HG03097 (cell line): ENCODE measurements around the gene CFH.
A peak's percentile ranks its signal among the peaks of the same experiment; 100 is the strongest.
"Not testable (repeated sequence)": the region's sequence is repeated elsewhere in the genome, so short reads cannot be mapped to it uniquely, and the experiment has no call there.

Experiments
- ATAC-seq: cut with Tn5 transposase; IDR thresholded peaks from one replicate; pipeline ENCODE4 v1.9.1; 2021; ENCODE audit not compliant: unreplicated experiment, low FRiP score

Gene CFH

DNA sequence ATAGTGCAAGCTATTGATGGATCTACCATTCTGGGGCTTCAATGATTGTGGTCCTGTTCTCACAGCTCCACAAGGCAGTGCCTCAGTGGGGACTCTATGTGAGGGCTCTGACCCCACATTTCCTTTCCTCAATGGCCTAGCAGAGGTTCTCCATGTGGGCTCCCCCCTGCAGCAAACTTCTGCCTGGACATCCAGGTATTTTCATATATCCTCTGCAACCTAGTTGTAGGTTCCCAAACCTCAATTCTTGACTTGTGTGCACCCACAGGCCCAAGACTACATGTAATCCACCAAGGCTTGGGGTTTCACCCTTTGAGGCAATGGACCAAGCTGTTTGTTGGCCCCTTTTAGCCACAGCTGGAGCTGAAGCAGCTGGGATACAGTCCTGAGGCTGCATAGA is 86.9 kb downstream of the CFH start:
- ATAC-seq: no peak

DNA sequence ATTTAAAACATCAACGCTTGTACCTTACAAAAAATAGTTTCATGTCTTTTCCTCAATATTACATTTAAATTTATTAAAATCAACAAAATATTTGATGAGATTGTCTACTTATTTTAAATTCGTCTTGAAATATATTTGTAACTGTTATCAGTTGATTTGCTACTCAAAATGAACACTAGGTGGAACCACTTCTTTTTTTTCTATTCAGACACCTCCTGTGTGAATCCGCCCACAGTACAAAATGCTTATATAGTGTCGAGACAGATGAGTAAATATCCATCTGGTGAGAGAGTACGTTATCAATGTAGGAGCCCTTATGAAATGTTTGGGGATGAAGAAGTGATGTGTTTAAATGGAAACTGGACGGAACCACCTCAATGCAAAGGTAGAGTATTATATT is 91.4 kb downstream of the CFH start:
- peak; percentile 71 for ATAC-seq

DNA sequence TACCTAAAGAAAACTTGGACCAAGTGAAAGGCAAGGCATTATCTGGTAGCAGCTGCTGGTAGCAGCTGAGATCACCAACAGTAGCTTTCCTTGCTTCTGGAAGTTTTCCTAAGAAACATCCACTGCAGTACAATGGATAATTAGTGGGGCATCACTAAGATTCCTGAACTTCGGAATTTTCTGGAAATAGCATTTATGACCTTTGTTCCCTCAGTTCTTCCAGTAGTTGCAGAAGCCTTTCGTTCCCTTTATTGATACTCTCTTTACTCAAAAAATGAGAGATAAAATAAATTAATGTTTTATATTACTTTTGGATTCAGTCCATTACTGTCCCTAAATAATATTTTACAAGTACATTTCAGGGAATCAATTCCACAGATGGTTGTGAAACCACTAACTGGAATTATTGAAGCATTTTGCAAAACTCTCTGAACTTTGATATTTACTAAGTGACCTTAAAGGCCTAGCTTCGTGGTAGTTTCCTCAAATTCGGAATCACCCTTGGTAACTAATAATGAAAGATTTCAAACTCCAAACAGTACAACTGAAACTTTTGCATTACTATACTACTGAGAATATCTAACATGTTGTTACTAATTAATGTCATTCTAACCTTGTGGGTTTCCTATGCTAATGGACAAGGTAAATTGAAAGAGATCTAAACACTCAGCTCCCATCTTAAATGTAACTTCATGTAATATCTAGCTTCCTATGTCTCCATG is 113.3 kb downstream of the CFH start:
- ATAC-seq: not testable (repeated sequence)

DNA sequence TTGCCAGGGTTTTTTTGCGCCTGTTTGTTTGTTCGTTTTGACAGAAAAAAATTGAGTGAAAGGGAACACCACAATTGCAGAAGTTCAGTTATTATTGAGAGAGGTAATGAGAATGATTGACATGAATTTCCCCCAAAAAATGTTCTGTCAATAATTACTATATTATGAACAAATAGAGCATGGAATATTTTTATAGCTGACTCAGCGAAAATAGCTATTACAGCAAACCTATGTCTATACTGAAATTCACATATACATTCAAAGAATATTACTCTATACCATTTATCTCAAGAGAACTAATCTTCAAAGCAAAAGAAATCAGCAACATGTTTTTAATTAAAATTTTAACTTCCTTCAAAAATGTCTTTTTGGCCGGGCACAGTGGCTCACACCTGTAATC is 118.0 kb downstream of the CFH start:
- ATAC-seq: not testable (repeated sequence)

DNA sequence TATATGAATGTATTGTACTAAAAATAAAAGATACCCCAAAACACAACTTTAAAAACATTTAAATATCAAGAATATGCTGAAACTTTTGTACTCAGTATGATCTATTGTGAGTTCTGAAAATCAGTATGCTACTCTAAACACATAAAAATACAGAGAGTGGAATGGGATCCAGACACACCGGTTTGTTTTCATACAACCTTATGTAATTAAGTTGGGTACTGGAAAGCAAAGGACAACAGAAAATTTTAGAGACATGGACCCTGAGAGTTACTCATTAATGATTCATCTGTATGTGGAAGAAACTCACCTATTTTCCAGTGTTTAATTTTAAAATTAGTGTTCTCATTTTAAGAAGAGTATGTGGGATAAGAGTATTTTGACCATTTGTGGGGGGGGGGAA is 121.9 kb downstream of the CFH start:
- no peak for ATAC-seq

DNA sequence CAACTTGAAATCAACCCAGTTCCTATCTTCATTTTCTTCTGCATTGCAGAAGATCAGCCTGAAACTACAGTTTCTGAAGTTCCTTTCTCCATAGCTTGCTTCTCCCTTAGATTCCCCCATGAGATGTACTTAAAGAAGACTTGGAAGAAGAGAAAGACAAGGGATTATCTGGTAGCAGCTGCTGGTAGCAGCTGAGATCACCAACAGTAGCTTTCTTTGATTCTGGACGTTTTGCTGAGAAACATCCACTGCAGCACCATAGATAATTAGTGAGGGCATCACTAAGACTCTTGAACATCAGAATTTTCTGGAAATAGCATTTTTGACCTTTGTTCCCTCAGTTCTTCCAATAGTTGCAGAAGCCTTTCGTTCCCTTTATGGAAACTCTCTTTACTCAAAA is 122.3 kb downstream of the CFH start:
- no peak for ATAC-seq

DNA sequence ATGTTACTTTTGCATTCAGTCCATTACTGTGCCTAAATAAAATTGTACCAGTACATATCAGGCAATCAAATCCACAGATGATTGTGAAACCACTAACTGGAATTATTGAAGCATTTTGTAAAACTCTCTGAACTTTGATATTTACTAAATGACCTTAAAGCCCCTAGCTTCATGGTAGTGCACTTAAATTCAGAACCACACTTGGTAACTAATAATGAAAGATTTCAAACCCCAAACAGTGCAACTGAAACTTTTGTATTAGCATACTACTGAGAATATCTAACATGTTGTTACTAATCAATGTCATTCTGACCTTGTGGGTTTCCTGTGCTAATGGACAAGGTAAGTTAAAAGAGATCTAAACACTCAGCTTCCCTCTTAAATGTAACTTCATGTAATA is 122.8 kb downstream of the CFH start, which contains the start of gene CFHR3:
TSS of gene CFHR3 (plus strand) at position 238 of the 400 bp plus-strand sequence. CDS start at position 285, 47 bp downstream.
- peak; percentile 100 for ATAC-seq

DNA sequence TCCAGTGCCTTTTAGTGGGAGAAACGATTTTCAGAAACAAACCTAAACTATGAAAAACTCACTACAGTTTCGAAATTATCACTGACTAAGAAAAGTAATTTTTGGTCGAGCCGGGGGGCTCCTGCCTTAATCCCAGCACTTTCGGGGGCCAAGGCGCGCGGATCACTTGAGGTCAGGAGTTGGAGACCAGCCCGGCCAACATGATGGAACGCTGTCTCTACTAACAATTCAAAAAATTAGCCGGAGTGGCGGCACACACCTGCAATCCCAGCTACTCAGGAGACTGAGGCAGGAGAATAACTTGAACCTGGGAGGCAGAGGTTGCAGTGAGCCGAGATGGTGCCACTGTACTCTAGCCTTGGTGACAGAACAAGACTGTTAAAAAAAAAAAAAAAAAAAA is 125.8 kb downstream of the CFH start:
- ATAC-seq: no peak

DNA sequence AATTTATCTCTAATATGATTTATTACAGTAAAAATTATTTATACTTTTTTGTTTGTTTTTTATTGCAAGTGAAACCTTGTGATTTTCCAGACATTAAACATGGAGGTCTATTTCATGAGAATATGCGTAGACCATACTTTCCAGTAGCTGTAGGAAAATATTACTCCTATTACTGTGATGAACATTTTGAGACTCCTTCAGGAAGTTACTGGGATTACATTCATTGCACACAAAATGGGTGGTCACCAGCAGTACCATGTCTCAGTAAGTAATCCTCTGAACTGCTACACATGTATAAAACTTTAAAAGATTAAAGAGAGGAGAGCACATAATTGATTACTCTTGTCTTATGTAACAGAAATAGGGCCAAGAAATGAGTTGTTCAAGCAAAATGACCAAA is 127.2 kb downstream of the CFH start:
- no peak for ATAC-seq

DNA sequence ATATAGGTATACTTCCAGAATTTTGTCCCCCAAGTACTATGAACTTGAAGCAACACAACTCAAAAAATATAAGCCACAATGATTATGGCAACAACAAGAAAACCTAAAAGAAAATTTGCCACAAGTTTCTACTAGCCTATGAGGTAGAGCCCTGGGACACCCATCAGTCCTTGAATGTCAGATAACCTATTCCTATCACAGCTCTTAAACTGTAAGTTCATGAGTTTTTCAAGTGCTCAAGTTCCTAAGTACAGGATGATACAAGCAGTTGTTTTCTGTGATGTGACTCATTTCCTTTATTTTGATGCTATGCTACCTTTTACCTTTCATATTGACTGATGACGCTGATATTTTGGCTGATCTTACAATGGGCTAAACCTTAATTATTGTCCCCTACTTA is 139.4 kb downstream of the CFH start:
- not testable (repeated sequence) for ATAC-seq

DNA sequence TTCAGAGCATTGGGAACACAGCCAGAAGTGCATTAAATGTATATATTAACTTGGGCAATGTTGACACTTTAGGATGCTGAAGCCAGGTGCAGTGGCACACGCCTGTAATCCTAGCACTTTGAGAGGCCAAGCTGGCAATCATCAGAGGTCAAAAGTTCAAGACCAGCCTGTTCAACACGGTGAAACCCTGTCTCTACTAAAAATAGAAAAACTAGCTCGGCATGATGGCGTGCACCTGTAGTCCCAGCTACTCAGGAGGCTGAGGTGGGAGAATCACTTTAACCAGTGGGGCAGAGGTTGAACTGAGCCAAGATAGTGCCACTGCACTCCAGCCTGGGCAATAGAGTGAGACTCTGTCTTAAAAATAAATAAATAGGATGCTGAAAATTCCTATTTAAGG is 142.3 kb downstream of the CFH start:
- not testable (repeated sequence) for ATAC-seq
